Measurements from ENCODE around the gene LSM14A. TPM values are rescaled to one million over a fixed set of nuclear protein-coding genes. Genes with fewer than 3 reads are reported as not detected.

The LSM14A gene
- polyA plus RNA-seq, 3 donors, result 73.2 to 91.8 (median 82.7) TPM

DNA sequence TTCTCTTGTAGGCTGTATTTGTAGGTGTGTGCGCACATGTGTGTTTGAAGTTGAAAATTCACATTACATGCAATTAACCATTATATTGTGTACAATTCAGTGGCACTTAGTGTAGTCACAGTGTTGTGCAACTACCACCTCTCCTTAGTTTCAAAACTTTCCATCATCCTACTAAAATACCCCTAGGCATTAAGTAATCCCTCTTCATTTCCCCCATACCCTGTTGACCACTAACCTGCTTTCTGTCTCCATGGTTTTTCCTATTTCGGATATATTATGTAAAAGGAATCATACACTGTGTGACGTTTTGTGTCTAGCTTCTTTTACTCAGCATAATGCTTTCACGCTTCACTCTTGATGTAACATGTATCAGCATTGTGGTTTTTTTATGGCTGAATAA, 16.1 kb downstream of the LSM14A start:
- Histone ChIP-seq H3K9ac (ENCODE audit: insufficient read depth, low read length, poor library complexity, severe bottlenecking) (peak overlapping the region; percentile 16), H2AFZ (ENCODE audit: insufficient read depth, low read depth, low read length, poor library complexity, severe bottlenecking) (no peak overlapping the region), H3K4me1 (ENCODE audit: control insufficient read depth in 1 of 2, insufficient read depth in 2 of 2, low read length in 2 of 2) (peaks cover 21 to 22% of the 10 kb centered on the region in 2 donors), H3K4me2 (replicated peaks; ENCODE audit: extremely low read depth, low read length, poor library complexity, severe bottlenecking) (no peak overlapping the region), H3K79me2 (ENCODE audit: insufficient read depth, low read length) (peaks cover 100% of the 10 kb centered on the region), H3K36me3 (replicated peaks in 1 of 2; ENCODE audit: control insufficient read depth in 1 of 2, insufficient read depth in 2 of 2, low read length in 2 of 2) (peaks cover under 1% of the 10 kb centered on the region in 2 donors), H3K9me3 (replicated peaks in 1 of 2; ENCODE audit: control insufficient read depth in 1 of 2, insufficient read depth in 1 of 2, low read length in 2 of 2) (no peaks in the 10 kb centered on the region), H3K27ac (ENCODE audit: low read depth in 1 of 2, low read length in 2 of 2) (peak overlapping the region in 1 of 2 donors; percentile 64), H3K27me3 (ENCODE audit: control insufficient read depth in 2 of 2, insufficient read depth in 2 of 2, low read length in 2 of 2) (no peaks in the 10 kb centered on the region), H4K20me1 (ENCODE audit: insufficient read depth, low read length) (peaks cover 100% of the 10 kb centered on the region), H3K4me3 (replicated peaks in 1 of 3; ENCODE audit: low read depth in 2 of 3, low read length in 3 of 3) (no peak overlapping the region)
- H3K27me3 Mint-ChIP-seq (ENCODE audit: low read depth in 3 of 3), result no peaks in the 10 kb centered on the region
- WGBS (ENCODE audit: insufficient coverage), result no CpG with 5 or more reads among the region's 4 CpGs
- DNase-seq, result peak in 2 of 3 donors; percentile 23 to 60
- TF ChIP-seq, protein P1, sequence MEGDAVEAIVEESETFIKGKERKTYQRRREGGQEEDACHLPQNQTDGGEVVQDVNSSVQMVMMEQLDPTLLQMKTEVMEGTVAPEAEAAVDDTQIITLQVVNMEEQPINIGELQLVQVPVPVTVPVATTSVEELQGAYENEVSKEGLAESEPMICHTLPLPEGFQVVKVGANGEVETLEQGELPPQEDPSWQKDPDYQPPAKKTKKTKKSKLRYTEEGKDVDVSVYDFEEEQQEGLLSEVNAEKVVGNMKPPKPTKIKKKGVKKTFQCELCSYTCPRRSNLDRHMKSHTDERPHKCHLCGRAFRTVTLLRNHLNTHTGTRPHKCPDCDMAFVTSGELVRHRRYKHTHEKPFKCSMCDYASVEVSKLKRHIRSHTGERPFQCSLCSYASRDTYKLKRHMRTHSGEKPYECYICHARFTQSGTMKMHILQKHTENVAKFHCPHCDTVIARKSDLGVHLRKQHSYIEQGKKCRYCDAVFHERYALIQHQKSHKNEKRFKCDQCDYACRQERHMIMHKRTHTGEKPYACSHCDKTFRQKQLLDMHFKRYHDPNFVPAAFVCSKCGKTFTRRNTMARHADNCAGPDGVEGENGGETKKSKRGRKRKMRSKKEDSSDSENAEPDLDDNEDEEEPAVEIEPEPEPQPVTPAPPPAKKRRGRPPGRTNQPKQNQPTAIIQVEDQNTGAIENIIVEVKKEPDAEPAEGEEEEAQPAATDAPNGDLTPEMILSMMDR (IDR thresholded peaks at IDR 0.05), result no peak
- no peak overlapping the region for H3K4me3 Mint-ChIP-seq
- intact Hi-C loops (cut with micrococcal nuclease), result no loop called here
- peaks cover 49% of the 10 kb centered on the region for H3K4me1 Mint-ChIP-seq
- H3K9me3 Mint-ChIP-seq, result no peaks in the 10 kb centered on the region
- peaks cover 6% of the 10 kb centered on the region in 2 donors for H3K36me3 Mint-ChIP-seq
- H3K27ac Mint-ChIP-seq, result peak overlapping the region in 6 of 7 donors; percentile 12 to 84 (median 46)

- DNase-seq, result no peak
- Mint-ChIP-seq H3K27me3 (ENCODE audit: low read depth in 3 of 3) (no peaks in the 10 kb centered on the region), H3K36me3 (peaks cover 15 to 16% of the 10 kb centered on the region in 2 donors), H3K4me3 (no peak overlapping the region), H3K4me1 (peaks cover 42% of the 10 kb centered on the region), H3K9me3 (no peaks in the 10 kb centered on the region), H3K27ac (no peak overlapping the region)
- H4K20me1 ChIP-seq (ENCODE audit: insufficient read depth, low read length), result peaks cover 100% of the 10 kb centered on the region
- no peak overlapping the region for H3K4me3 ChIP-seq (replicated peaks in 1 of 3; ENCODE audit: low read depth in 2 of 3, low read length in 3 of 3)
- intact Hi-C loops (cut with micrococcal nuclease), result no loop called here
- TF ChIP-seq, protein P1 (IDR thresholded peaks at IDR 0.05), result no peak
- no peaks in the 10 kb centered on the region for H3K9me3 ChIP-seq (replicated peaks in 1 of 2; ENCODE audit: control insufficient read depth in 1 of 2, insufficient read depth in 1 of 2, low read length in 2 of 2)
- H3K4me2 ChIP-seq (replicated peaks; ENCODE audit: extremely low read depth, low read length, poor library complexity, severe bottlenecking), result no peak overlapping the region
- no peak overlapping the region for H3K27ac ChIP-seq (ENCODE audit: low read depth in 1 of 2, low read length in 2 of 2)
- peaks cover 14 to 17% of the 10 kb centered on the region in 2 donors for H3K4me1 ChIP-seq (ENCODE audit: control insufficient read depth in 1 of 2, insufficient read depth in 2 of 2, low read length in 2 of 2)
- peaks cover 9 to 10% of the 10 kb centered on the region in 2 donors for H3K36me3 ChIP-seq (replicated peaks in 1 of 2; ENCODE audit: control insufficient read depth in 1 of 2, insufficient read depth in 2 of 2, low read length in 2 of 2)
- no peak overlapping the region for H2AFZ ChIP-seq (ENCODE audit: insufficient read depth, low read depth, low read length, poor library complexity, severe bottlenecking)
- whole genome bisulfite sequencing (ENCODE audit: insufficient coverage), result no CpG with 5 or more reads among the region's 2 CpGs
- no peak overlapping the region for H3K9ac ChIP-seq (ENCODE audit: insufficient read depth, low read length, poor library complexity, severe bottlenecking)
- H3K79me2 ChIP-seq (ENCODE audit: insufficient read depth, low read length), result peaks cover 99% of the 10 kb centered on the region
- H3K27me3 ChIP-seq (ENCODE audit: control insufficient read depth in 2 of 2, insufficient read depth in 2 of 2, low read length in 2 of 2), result no peaks in the 10 kb centered on the region
Observed at GRCh38 chr19:34189199-34189916, 17.1 kb downstream of the LSM14A start.

All from CD14-positive monocyte (primary cell).